Tibial artery (tissue), 4 donors: ENCODE results near the gene SIDT1.

Experiments
- DNase-seq, 2 donors: peaks; one replicate each; pipeline ENCODE4 v3.0.0-alpha.2; 2019
- H3K27ac ChIP-seq, 2 donors: fragments of 200-600 bp; sonication (generic) in 1 of 2; 1 replicate in 1 of 2; 2 replicates in 1 of 2; pipeline ENCODE4 v1.5.1; 2018 to 2019; ENCODE audit warnings: mild to moderate bottlenecking in 1 of 2
- H3K27me3 ChIP-seq, 2 donors: fragments of 200-600 bp; sonication (generic) in 1 of 2; one replicate each; pipeline versions ENCODE4 v1.5.1 to v1.6.0; 2016 to 2019
- H3K36me3 ChIP-seq, 3 donors: fragments of 200-600 bp; sonication (generic) in 2 of 3; one replicate each; pipeline ENCODE4 v1.5.1; 2016 to 2019; ENCODE audit warnings: mild to moderate bottlenecking in 2 of 3
- H3K4me1 ChIP-seq, 4 donors: fragments of 200-600 bp; sonication (generic) in 2 of 4; 1 replicate in 3 of 4; 2 replicates in 1 of 4; pipeline ENCODE4 v1.5.1; 2016 to 2019
- H3K4me3 ChIP-seq, 2 donors: fragments of 200-600 bp; sonication (generic) in 1 of 2; 1 replicate in 1 of 2; 2 replicates in 1 of 2; pipeline ENCODE4 v1.5.1; 2018 to 2019; ENCODE audit warnings: mild to moderate bottlenecking in 2 of 2
- H3K9me3 ChIP-seq, 3 donors: fragments of 200-600 bp; sonication (generic) in 1 of 3; one replicate each; pipeline ENCODE4 v1.5.1; 2016 to 2019
- CTCF ChIP-seq, 2 experiments: fragments of 200-600 bp in 1 of 2; fragments of 450-650 bp in 1 of 2; IDR thresholded peaks; one replicate each; pipeline ENCODE4 v1.5.1; 2017 to 2019; ENCODE audit warnings: antibody characterized with exemption in 2 of 2, mild to moderate bottlenecking in 1 of 2, moderate library complexity in 1 of 2
- intact Hi-C: fragments of 100-400 bp; cut with DNase I; formaldehyde crosslinking; loops from one replicate; pipeline ENCODE4 v1.15.0; 2023; ENCODE audit warnings: low total_unique reads

SIDT1 gene

GRCh38 chr3:113531826-113532697 is at the start of gene SIDT1:
SIDT1 (plus strand) TSS chr3:113532555; CDS start chr3:113533022, 467 bp downstream.
- H3K36me3 ChIP-seq = no peaks in the 10 kb centered on the region
- no peak for DNase-seq
- peaks cover 0 to 34% of the 10 kb centered on the region in 2 donors for H3K27me3 ChIP-seq
- TF ChIP-seq CTCF (IDR thresholded peaks at IDR 0.05) = no peak
- peak within 1 kb of the TSS in 1 of 2 donors; percentile 1 for H3K27ac ChIP-seq
- intact Hi-C loops = no loop called here
- peak within 1 kb of the TSS; percentile 50 to 55 for H3K4me3 ChIP-seq
- H3K4me1 ChIP-seq = peaks cover 0 to 19% (median 8%) of the 10 kb centered on the region in 4 donors
- H3K9me3 ChIP-seq = no peaks in the 10 kb centered on the region

GRCh38 chr3:113485161-113485609 is 47.2 kb upstream of the SIDT1 start:
- DNase-seq = no peak
- H3K4me1 ChIP-seq = no peaks in the 10 kb centered on the region
- H3K9me3 ChIP-seq = no peaks in the 10 kb centered on the region
- H3K36me3 ChIP-seq = peaks cover 16 to 31% (median 21%) of the 10 kb centered on the region in 3 donors
- H3K27me3 ChIP-seq = no peaks in the 10 kb centered on the region
- H3K4me3 ChIP-seq = no peak overlapping the region
- intact Hi-C loops = no loop called here
- TF ChIP-seq CTCF (IDR thresholded peaks at IDR 0.05) = no peak
- no peak overlapping the region for H3K27ac ChIP-seq

- Histone ChIP-seq H3K4me3 (no peak overlapping the region), H3K9me3 (no peaks in the 10 kb centered on the region), H3K27me3 (no peaks in the 10 kb centered on the region), H3K27ac (no peak overlapping the region), H3K4me1 (no peaks in the 10 kb centered on the region), H3K36me3 (peaks cover 17 to 63% (median 22%) of the 10 kb centered on the region in 3 donors)
- intact Hi-C loops = loop anchor here (5.0 kb wide), 1 partner anchor 127 kb away; no protein-coding TSS in a partner anchor
- no peak for DNase-seq
- TF ChIP-seq CTCF (IDR thresholded peaks at IDR 0.05) = peak; percentile 22 to 23
Measured at GRCh38 chr3:113495035-113495434, 37.3 kb upstream of the SIDT1 start.

- peaks cover 11 to 48% (median 22%) of the 10 kb centered on the region in 3 donors for H3K36me3 ChIP-seq
- no peak overlapping the region for H3K27ac ChIP-seq
- intact Hi-C loops = loop anchor here (5.0 kb wide), 1 partner anchor 125 kb away; no protein-coding TSS in a partner anchor
- DNase-seq = no peak
- TF ChIP-seq CTCF (IDR thresholded peaks at IDR 0.05) = no peak
- no peak overlapping the region for H3K4me3 ChIP-seq
- no peaks in the 10 kb centered on the region for H3K4me1 ChIP-seq
- H3K9me3 ChIP-seq = no peaks in the 10 kb centered on the region
- no peaks in the 10 kb centered on the region for H3K27me3 ChIP-seq
Measured at GRCh38 chr3:113496924-113497323, 35.4 kb upstream of the SIDT1 start.

- H3K27ac ChIP-seq = no peak overlapping the region
- no peaks in the 10 kb centered on the region for H3K4me1 ChIP-seq
- H3K4me3 ChIP-seq = no peak overlapping the region
- TF ChIP-seq CTCF (IDR thresholded peaks at IDR 0.05) = no peak
- no peaks in the 10 kb centered on the region for H3K27me3 ChIP-seq
- no peak for DNase-seq
- peaks cover 5 to 36% (median 14%) of the 10 kb centered on the region in 3 donors for H3K36me3 ChIP-seq
- H3K9me3 ChIP-seq = no peaks in the 10 kb centered on the region
- intact Hi-C loops = loop anchor here (5.0 kb wide), 1 partner anchor 124 kb away; no protein-coding TSS in a partner anchor
Measured at GRCh38 chr3:113498221-113499005, 33.9 kb upstream of the SIDT1 start.
